Calu3 (cell line): ENCODE measurements around the gene CCDC183. TPM values are rescaled to one million over a fixed set of nuclear protein-coding genes. Genes with fewer than 3 reads are reported as not detected.

ENCODE experiments used
- BruUV-seq: library from RNA; stranded (reverse); fragments of 400-500 nt; replicated peaks from 2 replicates; lab custom pipeline; 2021; lab: Mats Ljungman, UMichigan
- CTCF ChIA-PET: fragments of 300-600 bp; sonication (Branson Sonifier 250); formaldehyde crosslinking; loops from one replicate; lab custom pipeline; 2022; ENCODE audit warnings: antibody characterized with exemption; lab: Charles Lee
- DNase-seq: peaks from one replicate; pipeline ENCODE4 v3.0.0; 2022
- H3K27ac Mint-ChIP-seq: one replicate; pipeline ENCODE4 v1.8.0; 2022; ENCODE audit warnings: mixed read lengths; ENCODE audit not compliant: unreplicated experiment
- H3K27me3 Mint-ChIP-seq: one replicate; pipeline ENCODE4 v1.8.0; 2022; ENCODE audit warnings: mixed read lengths; ENCODE audit not compliant: unreplicated experiment
- H3K36me3 Mint-ChIP-seq: one replicate; pipeline ENCODE4 v1.8.0; 2022; ENCODE audit warnings: mild to moderate bottlenecking, moderate library complexity, mixed read lengths; ENCODE audit not compliant: insufficient read depth, unreplicated experiment
- H3K4me1 Mint-ChIP-seq: one replicate; pipeline ENCODE4 v1.8.0; 2022; ENCODE audit warnings: mild to moderate bottlenecking, low read depth, mixed read lengths; ENCODE audit not compliant: unreplicated experiment
- H3K4me3 Mint-ChIP-seq: one replicate; pipeline ENCODE4 v1.8.0; 2022; ENCODE audit warnings: mild to moderate bottlenecking, low read depth, moderate library complexity, mixed read lengths; ENCODE audit not compliant: unreplicated experiment
- H3K9me3 Mint-ChIP-seq: one replicate; pipeline ENCODE4 v1.8.0; 2022; ENCODE audit warnings: low read depth, mixed read lengths; ENCODE audit not compliant: unreplicated experiment
- intact Hi-C: fragments of 100-400 bp; cut with micrococcal nuclease; formaldehyde crosslinking; loops from one replicate; pipeline ENCODE4 v1.10.0; 2022; ENCODE audit not compliant: unreplicated experiment
- total RNA-seq: library from RNA; stranded (reverse); gene quantifications from 2 replicates; pipeline ENCODE4 v1.2.3, GENCODE V29; 2022
- TF ChIP-seq, protein P1 (sequence below): fragments of 200-600 bp; IDR thresholded peaks from one replicate; pipeline ENCODE4 v1.8.0; 2022; ENCODE audit warnings: antibody characterized with exemption; ENCODE audit not compliant: unreplicated experiment

Gene CCDC183
- total RNA-seq, 1 experiment from 2014 or later, result 0.38 TPM

DNA sequence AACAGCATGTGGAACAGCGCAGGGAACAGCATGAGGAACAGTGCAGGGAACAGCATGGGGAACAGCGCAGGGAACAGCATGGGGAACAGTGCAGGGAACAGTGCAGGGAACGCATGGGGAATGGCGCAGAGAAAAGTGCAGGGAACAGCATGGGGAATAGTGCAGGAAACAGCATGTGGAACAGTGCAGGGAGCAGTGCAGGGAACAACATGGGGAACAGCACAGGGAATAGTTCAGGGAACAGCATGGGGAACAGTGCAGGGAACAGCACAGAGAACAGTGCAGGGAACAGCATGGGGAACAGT lies 40.1 kb upstream of the CCDC183 start:
- TF ChIP-seq, protein P1, sequence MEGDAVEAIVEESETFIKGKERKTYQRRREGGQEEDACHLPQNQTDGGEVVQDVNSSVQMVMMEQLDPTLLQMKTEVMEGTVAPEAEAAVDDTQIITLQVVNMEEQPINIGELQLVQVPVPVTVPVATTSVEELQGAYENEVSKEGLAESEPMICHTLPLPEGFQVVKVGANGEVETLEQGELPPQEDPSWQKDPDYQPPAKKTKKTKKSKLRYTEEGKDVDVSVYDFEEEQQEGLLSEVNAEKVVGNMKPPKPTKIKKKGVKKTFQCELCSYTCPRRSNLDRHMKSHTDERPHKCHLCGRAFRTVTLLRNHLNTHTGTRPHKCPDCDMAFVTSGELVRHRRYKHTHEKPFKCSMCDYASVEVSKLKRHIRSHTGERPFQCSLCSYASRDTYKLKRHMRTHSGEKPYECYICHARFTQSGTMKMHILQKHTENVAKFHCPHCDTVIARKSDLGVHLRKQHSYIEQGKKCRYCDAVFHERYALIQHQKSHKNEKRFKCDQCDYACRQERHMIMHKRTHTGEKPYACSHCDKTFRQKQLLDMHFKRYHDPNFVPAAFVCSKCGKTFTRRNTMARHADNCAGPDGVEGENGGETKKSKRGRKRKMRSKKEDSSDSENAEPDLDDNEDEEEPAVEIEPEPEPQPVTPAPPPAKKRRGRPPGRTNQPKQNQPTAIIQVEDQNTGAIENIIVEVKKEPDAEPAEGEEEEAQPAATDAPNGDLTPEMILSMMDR, result no peak
- CTCF ChIA-PET, result no interaction called here

DNA sequence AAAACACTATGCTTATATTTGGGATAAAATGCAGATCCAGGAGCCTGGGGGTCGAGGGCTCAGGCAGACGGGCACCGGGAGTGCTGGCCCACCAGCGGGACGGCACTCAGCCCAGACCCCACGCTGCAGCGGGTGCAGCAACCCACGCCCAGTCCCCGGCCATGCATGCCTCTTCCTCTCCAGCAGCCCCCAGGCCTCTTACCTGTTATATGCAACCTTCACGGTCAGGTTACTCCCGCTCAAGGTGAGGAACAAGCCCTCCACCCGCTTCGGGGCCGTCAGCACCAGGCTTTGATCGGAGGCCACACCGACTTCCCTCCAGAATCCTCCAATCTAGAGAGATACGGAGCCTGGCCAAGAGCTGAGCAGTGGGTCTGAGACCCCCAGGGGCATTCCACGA lies 39.3 kb upstream of the CCDC183 start:
- no peak for DNase-seq
- CTCF ChIA-PET, result no interaction called here
- Mint-ChIP-seq H3K9me3 (peaks cover 4% of the 10 kb centered on the region), H3K4me1 (no peaks in the 10 kb centered on the region), H3K27ac (no peak overlapping the region), H3K4me3 (no peak overlapping the region), H3K27me3 (peaks cover 36% of the 10 kb centered on the region), H3K36me3 (no peaks in the 10 kb centered on the region)
- no TSS peak for BruUV-seq
- TF ChIP-seq, protein P1, result no peak
- intact Hi-C loops, result no loop called here

More for the DNA sequence above, 40.1 kb upstream of the CCDC183 start:
- Mint-ChIP-seq H3K9me3 (peaks cover 4% of the 10 kb centered on the region), H3K27ac (no peak overlapping the region), H3K4me1 (no peaks in the 10 kb centered on the region), H3K36me3 (no peaks in the 10 kb centered on the region), H3K4me3 (no peak overlapping the region), H3K27me3 (peaks cover 39% of the 10 kb centered on the region)
- no peak for DNase-seq
- no TSS peak for BruUV-seq
- intact Hi-C loops, result no loop called here

DNA sequence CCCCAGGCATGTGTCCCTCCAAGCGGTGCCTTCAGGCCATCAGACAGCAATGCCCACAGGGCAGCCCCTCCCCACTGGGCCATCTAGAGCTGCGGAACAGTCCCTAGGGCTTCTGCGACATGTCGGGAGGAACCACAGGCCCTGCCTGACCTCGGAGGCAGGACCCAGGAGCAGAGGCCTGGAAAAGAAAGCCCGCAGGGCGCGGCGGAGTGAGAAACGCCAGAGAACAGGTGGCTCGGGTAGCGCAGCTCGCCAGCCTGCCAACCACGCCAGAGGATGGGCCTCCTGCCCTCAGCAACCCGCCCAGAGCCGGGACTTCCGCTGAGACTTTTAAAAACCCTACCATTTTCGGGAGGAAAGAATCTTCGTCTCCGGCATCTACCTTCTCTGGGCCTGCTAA lies 38.8 kb upstream of the CCDC183 start:
- Mint-ChIP-seq H3K9me3 (peaks cover 4% of the 10 kb centered on the region), H3K4me1 (no peaks in the 10 kb centered on the region), H3K4me3 (no peak overlapping the region), H3K27ac (no peak overlapping the region), H3K27me3 (peaks cover 31% of the 10 kb centered on the region), H3K36me3 (no peaks in the 10 kb centered on the region)
- no TSS peak for BruUV-seq
- TF ChIP-seq, protein P1, result no peak
- CTCF ChIA-PET, result no interaction called here
- DNase-seq, result no peak
- intact Hi-C loops, result no loop called here

- H3K36me3 Mint-ChIP-seq, result no peaks in the 10 kb centered on the region
- no peaks in the 10 kb centered on the region for H3K4me1 Mint-ChIP-seq
- no peak for DNase-seq
- intact Hi-C loops, result no loop called here
- no TSS peak for BruUV-seq
- TF ChIP-seq, protein P1, result no peak
- no peak overlapping the region for H3K4me3 Mint-ChIP-seq
- peaks cover 27% of the 10 kb centered on the region for H3K27me3 Mint-ChIP-seq
- H3K9me3 Mint-ChIP-seq, result peaks cover under 1% of the 10 kb centered on the region
- H3K27ac Mint-ChIP-seq, result no peak overlapping the region
- CTCF ChIA-PET, result no interaction called here
These were observed 38.4 kb upstream of the CCDC183 start for GRCh38 chr9:136757751-136758140.
